NB4 (cell line): ENCODE measurements around the gene MFSD6.

Experiments
- MAX ChIP-seq: IDR thresholded peaks from 2 replicates; pipeline ENCODE4 v1.6.1; 2011; ENCODE audit warnings: low read depth, low read length
- MYC ChIP-seq: IDR thresholded peaks from 2 replicates; pipeline ENCODE4 v1.6.1; 2011; ENCODE audit warnings: low read depth, low read length
- POLR2A ChIP-seq: IDR thresholded peaks from 2 replicates; pipeline ENCODE4 v1.6.1; 2011; ENCODE audit warnings: mild to moderate bottlenecking; ENCODE audit not compliant: insufficient read length; ENCODE audit errors: extremely low read depth
- TF ChIP-seq, protein P1 (sequence below): IDR thresholded peaks from one replicate; pipeline ENCODE4 v1.5.1; 2012; ENCODE audit warnings: low read depth, low read length

- TF ChIP-seq, protein P1, sequence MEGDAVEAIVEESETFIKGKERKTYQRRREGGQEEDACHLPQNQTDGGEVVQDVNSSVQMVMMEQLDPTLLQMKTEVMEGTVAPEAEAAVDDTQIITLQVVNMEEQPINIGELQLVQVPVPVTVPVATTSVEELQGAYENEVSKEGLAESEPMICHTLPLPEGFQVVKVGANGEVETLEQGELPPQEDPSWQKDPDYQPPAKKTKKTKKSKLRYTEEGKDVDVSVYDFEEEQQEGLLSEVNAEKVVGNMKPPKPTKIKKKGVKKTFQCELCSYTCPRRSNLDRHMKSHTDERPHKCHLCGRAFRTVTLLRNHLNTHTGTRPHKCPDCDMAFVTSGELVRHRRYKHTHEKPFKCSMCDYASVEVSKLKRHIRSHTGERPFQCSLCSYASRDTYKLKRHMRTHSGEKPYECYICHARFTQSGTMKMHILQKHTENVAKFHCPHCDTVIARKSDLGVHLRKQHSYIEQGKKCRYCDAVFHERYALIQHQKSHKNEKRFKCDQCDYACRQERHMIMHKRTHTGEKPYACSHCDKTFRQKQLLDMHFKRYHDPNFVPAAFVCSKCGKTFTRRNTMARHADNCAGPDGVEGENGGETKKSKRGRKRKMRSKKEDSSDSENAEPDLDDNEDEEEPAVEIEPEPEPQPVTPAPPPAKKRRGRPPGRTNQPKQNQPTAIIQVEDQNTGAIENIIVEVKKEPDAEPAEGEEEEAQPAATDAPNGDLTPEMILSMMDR = no peak
- TF ChIP-seq MAX = no peak
- TF ChIP-seq POLR2A = no peak
- TF ChIP-seq MYC = no peak
These were observed at the start of gene MFSD6 for GRCh38 chr2:190407662-190408537.
